Right lobe of liver (tissue), 6 donors: Measurements from ENCODE around the gene FGA. TPM values are rescaled to one million over a fixed set of nuclear protein-coding genes. Genes with fewer than 3 reads are reported as not detected.

Experiments
- ATAC-seq, 4 donors: fragments of 200-7000 bp; cut with Tn5 transposase; one replicate each; pipeline ENCODE4 v1.9.1; 2020; ENCODE audit warnings: mild to moderate bottlenecking in 4 of 4, moderate library complexity in 4 of 4
- DNase-seq, 3 donors: peaks; one replicate each; pipeline ENCODE4 v3.0.0-alpha.2; 2020
- H3K27ac ChIP-seq, 3 donors: fragments of 200-600 bp; one replicate each; pipeline ENCODE4 v1.8.0; 2022
- H3K27me3 ChIP-seq, 2 donors: fragments of 200-600 bp; one replicate each; pipeline ENCODE4 v1.8.0; 2022
- H3K36me3 ChIP-seq, 4 donors: fragments of 200-600 bp; sonication (generic) in 1 of 4; one replicate each; pipeline versions ENCODE4 v1.5.1 to v1.8.0; 2017 to 2022; ENCODE audit warnings: control low read depth in 1 of 4
- H3K4me1 ChIP-seq, 4 donors: fragments of 200-600 bp; sonication (generic) in 1 of 4; one replicate each; pipeline versions ENCODE4 v1.5.1 to v1.8.0; 2017 to 2022; ENCODE audit warnings: control low read depth in 1 of 4
- H3K4me3 ChIP-seq, 3 donors: fragments of 200-600 bp; one replicate each; pipeline ENCODE4 v1.8.0; 2022
- H3K9me3 ChIP-seq, 4 donors: fragments of 200-600 bp; sonication (generic) in 1 of 4; one replicate each; pipeline versions ENCODE4 v1.5.1 to v1.8.0; 2017 to 2022; ENCODE audit warnings: control low read depth in 1 of 4
- POLR2A ChIP-seq: fragments of 450-650 bp; IDR thresholded peaks from one replicate; pipeline ENCODE4 v1.6.1; 2017; ENCODE audit warnings: antibody characterized with exemption, mild to moderate bottlenecking
- WGBS: methylation state at CpG from one replicate; pipeline ENCODE4 v1.1.6; 2018; ENCODE audit warnings: low coverage, low lambda C conversion rate; ENCODE audit not compliant: insufficient coverage; ENCODE audit errors: missing lambda C conversion rate; 5-methylcytosine and 5-hydroxymethylcytosine counted together
- intact Hi-C, 2 donors: fragments of 100-400 bp; cut with DNase I; formaldehyde crosslinking; loops; one replicate each; pipeline versions ENCODE4 v1.11.2 to v1.14.1; 2022
- total RNA-seq, 6 experiments: library from RNA; depleted of rRNA in 2 of 6; stranded (reverse); fragments of >200 nt in 2 of 6; fragmentation: NEBNext Ultra II Directional in 3 of 6; extraction: Animal tissue kit (Norgen Biotek cat#: 25700) in 3 of 6; gene quantifications; one replicate each; pipeline versions ENCODE4 v1.1.0 to v1.2.4, GENCODE V29; 2016 to 2023
- TF ChIP-seq, protein P1 (sequence below), 4 donors: fragments of 200-600 bp in 3 of 4; fragments of 450-650 bp in 1 of 4; IDR thresholded peaks; one replicate each; pipeline versions ENCODE4 v1.5.1 to v1.8.0; 2016 to 2022; ENCODE audit warnings: antibody characterized with exemption in 4 of 4, mild to moderate bottlenecking in 2 of 4
- donor health status: DM: no; HTN: yes; CAD: no.
- donor health status: DM: no; HTN: no; CAD: no.
- donor health status: DM: no; HTN: no; CAD: no.
- donor health status: DM: no; HTN: yes; CAD: no.
- donor health status: DM: no; HTN: yes; CAD: no.

The FGA gene
- total RNA-seq, 6 experiments from 2014 or later = 8,384 to 20,319 (median 15,496) TPM

DNA sequence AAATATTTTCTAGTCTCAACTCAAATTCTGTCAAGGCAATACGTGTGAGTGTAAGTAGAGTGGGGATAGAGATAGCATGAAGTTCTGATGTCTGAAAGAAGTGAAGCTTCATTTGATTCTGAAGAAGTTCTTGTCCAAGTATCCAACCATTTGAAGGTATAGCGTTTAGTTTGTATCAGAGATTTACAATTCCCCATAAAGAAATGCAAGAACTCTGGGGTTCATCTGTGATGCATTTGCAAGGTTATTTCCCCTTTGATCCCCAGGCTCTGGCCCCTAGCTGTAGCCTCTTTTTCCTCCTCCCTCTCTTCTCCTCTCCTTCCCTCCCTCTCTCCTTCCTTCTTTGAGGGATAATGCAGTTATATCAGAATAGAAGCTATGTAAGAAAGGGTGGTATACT lies 7.8 kb downstream of the FGA start:
- H3K27me3 ChIP-seq = no peaks in the 10 kb centered on the region

DNA sequence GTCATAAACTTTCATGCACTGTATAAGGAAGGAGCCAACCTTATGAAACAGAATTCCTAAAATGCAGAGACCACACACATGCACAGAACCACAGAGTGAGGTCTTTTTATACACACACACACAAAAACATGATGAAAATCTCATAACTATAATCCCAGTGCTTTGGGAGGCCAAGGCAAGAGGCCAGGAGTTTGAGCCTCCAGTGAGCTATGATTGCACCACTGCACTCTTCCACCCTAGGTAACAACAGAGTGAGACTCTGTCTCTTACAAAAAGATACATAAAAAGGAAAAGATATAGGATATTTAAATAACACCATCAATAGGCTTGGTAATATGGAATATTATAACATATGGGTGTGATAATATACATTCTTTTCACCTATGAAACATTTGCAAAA lies 10.6 kb downstream of the FGA start:
- DNase-seq = no peak
- TF ChIP-seq POLR2A = no peak
- TF ChIP-seq, protein P1, sequence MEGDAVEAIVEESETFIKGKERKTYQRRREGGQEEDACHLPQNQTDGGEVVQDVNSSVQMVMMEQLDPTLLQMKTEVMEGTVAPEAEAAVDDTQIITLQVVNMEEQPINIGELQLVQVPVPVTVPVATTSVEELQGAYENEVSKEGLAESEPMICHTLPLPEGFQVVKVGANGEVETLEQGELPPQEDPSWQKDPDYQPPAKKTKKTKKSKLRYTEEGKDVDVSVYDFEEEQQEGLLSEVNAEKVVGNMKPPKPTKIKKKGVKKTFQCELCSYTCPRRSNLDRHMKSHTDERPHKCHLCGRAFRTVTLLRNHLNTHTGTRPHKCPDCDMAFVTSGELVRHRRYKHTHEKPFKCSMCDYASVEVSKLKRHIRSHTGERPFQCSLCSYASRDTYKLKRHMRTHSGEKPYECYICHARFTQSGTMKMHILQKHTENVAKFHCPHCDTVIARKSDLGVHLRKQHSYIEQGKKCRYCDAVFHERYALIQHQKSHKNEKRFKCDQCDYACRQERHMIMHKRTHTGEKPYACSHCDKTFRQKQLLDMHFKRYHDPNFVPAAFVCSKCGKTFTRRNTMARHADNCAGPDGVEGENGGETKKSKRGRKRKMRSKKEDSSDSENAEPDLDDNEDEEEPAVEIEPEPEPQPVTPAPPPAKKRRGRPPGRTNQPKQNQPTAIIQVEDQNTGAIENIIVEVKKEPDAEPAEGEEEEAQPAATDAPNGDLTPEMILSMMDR (IDR thresholded peaks at IDR 0.05) = no peak
- H3K27me3 ChIP-seq = no peaks in the 10 kb centered on the region
- H3K4me3 ChIP-seq = no peak overlapping the region
- peak overlapping the region in 1 of 3 donors; percentile 7 for H3K27ac ChIP-seq
- peaks cover 0 to 2% (median 0%) of the 10 kb centered on the region in 4 donors for H3K36me3 ChIP-seq
- ATAC-seq = no peak
- no peaks in the 10 kb centered on the region for H3K9me3 ChIP-seq
- H3K4me1 ChIP-seq = peaks cover 0 to 31% (median 7%) of the 10 kb centered on the region in 4 donors
- intact Hi-C loops = no loop called here

More for the DNA sequence above, 7.8 kb downstream of the FGA start:
- 27% methylated on average over 2 of the region's 2 CpGs for WGBS
- peak in 2 of 4 donors; percentile 3 to 28 for ATAC-seq
- peak overlapping the region in 1 of 3 donors; percentile 48 for H3K27ac ChIP-seq
- TF ChIP-seq, protein P1 (IDR thresholded peaks at IDR 0.05) = no peak
- peak; percentile 55 for TF ChIP-seq POLR2A
- no peak overlapping the region for H3K4me3 ChIP-seq
- intact Hi-C loops = no loop called here
- peaks cover 0 to 30% (median 14%) of the 10 kb centered on the region in 4 donors for H3K36me3 ChIP-seq
- no peaks in the 10 kb centered on the region for H3K9me3 ChIP-seq
- H3K4me1 ChIP-seq = peaks cover 0 to 17% (median 4%) of the 10 kb centered on the region in 4 donors
- no peak for DNase-seq

DNA sequence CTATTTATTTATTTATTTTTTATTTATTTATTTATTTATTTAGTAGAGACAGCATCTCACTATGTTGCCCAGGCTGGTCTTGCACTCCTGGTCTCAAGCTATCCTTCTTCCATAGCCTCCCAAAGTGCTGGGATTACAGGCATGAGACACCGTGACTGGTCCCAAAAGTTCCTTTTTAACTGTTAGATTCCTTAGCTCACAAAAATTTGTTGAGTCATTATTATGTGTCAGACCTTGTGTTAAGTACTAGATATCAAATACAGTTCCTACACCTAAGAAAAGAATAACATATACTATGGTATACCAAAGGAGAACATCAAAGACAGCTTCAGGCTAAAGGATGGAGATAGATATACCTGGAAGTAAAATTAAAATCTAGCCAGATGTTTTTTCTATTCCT lies 11.6 kb downstream of the FGA start:
- no peak overlapping the region for H3K4me3 ChIP-seq
- H3K27ac ChIP-seq = peak overlapping the region in 1 of 3 donors; percentile 84
- WGBS = 59% methylated on average over 1 of the region's 1 CpG
- H3K27me3 ChIP-seq = no peaks in the 10 kb centered on the region
- intact Hi-C loops = no loop called here
- H3K36me3 ChIP-seq = no peaks in the 10 kb centered on the region
- ATAC-seq (no peak), DNase-seq (no peak)
- peaks cover 0 to 31% (median 7%) of the 10 kb centered on the region in 4 donors for H3K4me1 ChIP-seq
- H3K9me3 ChIP-seq = no peaks in the 10 kb centered on the region
- TF ChIP-seq, protein P1 (IDR thresholded peaks at IDR 0.05) = no peak
- TF ChIP-seq POLR2A = no peak

DNA sequence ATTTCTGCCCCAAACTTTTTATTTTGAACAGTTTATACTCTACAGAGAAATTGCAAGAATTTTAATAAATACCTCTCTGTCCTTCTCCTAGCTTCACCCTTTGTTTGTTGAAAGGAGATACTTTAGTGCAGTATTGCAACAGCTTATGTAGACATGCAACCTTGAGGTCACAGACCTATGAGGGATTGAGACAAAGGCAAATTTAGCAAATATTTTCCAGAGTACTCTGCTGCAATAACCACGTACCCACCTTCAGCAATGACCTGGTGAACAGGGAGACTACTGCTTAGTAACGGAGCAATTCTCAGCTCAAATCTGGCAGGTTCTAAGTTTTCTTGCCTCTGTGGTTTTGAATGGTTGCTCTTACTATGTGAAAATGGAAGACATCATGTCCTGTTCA lies 13.2 kb downstream of the FGA start:
- WGBS = 31% methylated on average over 2 of the region's 2 CpGs

More for the DNA sequence above, 13.2 kb downstream of the FGA start:
- no peaks in the 10 kb centered on the region for H3K27me3 ChIP-seq
- DNase-seq = no peak
- peak overlapping the region; percentile 17 to 84 (median 25) for H3K27ac ChIP-seq
- H3K36me3 ChIP-seq = no peaks in the 10 kb centered on the region
- H3K4me1 ChIP-seq = peaks cover 0 to 35% (median 7%) of the 10 kb centered on the region in 4 donors
- TF ChIP-seq POLR2A = no peak
- TF ChIP-seq, protein P1 (IDR thresholded peaks at IDR 0.05) = no peak
- peak; percentile 59 to 89 (median 72) for ATAC-seq
- H3K9me3 ChIP-seq = no peaks in the 10 kb centered on the region
- peak overlapping the region in 1 of 3 donors; percentile 8 for H3K4me3 ChIP-seq
- intact Hi-C loops = no loop called here
